HG02610 (cell line): ENCODE measurements around the gene DRD5.

Experiments
- ATAC-seq: cut with Tn5 transposase; IDR thresholded peaks from one replicate; pipeline ENCODE4 v1.9.1; 2021; ENCODE audit warnings: mild to moderate bottlenecking, moderate library complexity; ENCODE audit not compliant: unreplicated experiment

The DRD5 gene

GRCh38 chr4:9812501-9813340 is 31.3 kb downstream of the DRD5 start:
- peak; percentile 85 for ATAC-seq

GRCh38 chr4:9816285-9816684 is 34.9 kb downstream of the DRD5 start:
- no peak for ATAC-seq

- no peak for ATAC-seq
Measured at GRCh38 chr4:9820343-9820742, 38.9 kb downstream of the DRD5 start.

GRCh38 chr4:9825049-9825448 is 43.6 kb downstream of the DRD5 start:
- peak; percentile 80 for ATAC-seq

GRCh38 chr4:9826551-9826950 is 45.1 kb downstream of the DRD5 start:
- no peak for ATAC-seq

GRCh38 chr4:9832640-9833039 is 51.2 kb downstream of the DRD5 start:
- ATAC-seq = no peak

- ATAC-seq = no peak
Measured at GRCh38 chr4:9833421-9833820, 52.0 kb downstream of the DRD5 start.
